HCT116 (cell line): ENCODE results near the gene NARS2. TPM values are rescaled to one million over a fixed set of nuclear protein-coding genes. Genes with fewer than 3 reads are reported as not detected.

Experiments used
- ATAC-seq: fragments of 200-7000 bp; cut with Tn5 transposase; 2 replicates; pipeline ENCODE4 v1.9.1; 2020; ENCODE audit warnings: mild to moderate bottlenecking, moderate library complexity
- BruUV-seq: library from RNA; stranded (reverse); fragments of 400-500 nt; replicated peaks from 2 replicates; lab custom pipeline; 2021; lab: Mats Ljungman, UMichigan
- CTCF ChIA-PET: fragments of 300-600 bp; sonication (Branson Sonifier 250); formaldehyde crosslinking; loops from one replicate; lab custom pipeline; 2021; ENCODE audit warnings: antibody characterized with exemption; lab: Charles Lee
- POLR2A ChIA-PET: fragments of 300-600, 350-600 bp; sonication (Branson Sonifier 250); formaldehyde crosslinking; loops from one replicate; lab custom pipeline; 2021; ENCODE audit warnings: antibody characterized with exemption; lab: Charles Lee
- RAD21 ChIA-PET, 2 experiments: fragments of 300-600 bp; sonication (Branson Sonifier 250); formaldehyde crosslinking; loops; one replicate each; lab custom pipeline; 2023; ENCODE audit warnings: low total read pairs in 2 of 2; ENCODE audit not compliant: uncharacterized antibody in 2 of 2, unreplicated experiment in 2 of 2, low non-redundant PET in 1 of 2; lab: Charles Lee
- DNase-seq: peaks from one replicate; pipeline ENCODE4 v3.0.0-alpha.2; 2010; ENCODE audit warnings: low read depth, low spot score
- H2AFZ ChIP-seq: fragments of 200-600 bp; shearing (Covaris generic), sonication (generic); 2 replicates; pipeline ENCODE4 v1.6.1; 2017; ENCODE audit warnings: low read depth, mixed run types, mixed read lengths, antibody characterized with exemption, low read length; ENCODE audit not compliant: poor library complexity, severe bottlenecking
- H3K27ac ChIP-seq: 2 replicates; pipeline ENCODE4 v1.5.1; 2012; ENCODE audit warnings: low read depth, low read length
- H3K27me3 ChIP-seq: fragments of 200-600 bp; sonication (generic); 2 replicates; pipeline ENCODE4 v1.6.1; 2016; ENCODE audit warnings: mixed run types, low read length, mixed read lengths; ENCODE audit not compliant: insufficient read depth
- H3K36me3 ChIP-seq, 2 experiments: fragments of 200-500 bp in 1 of 2; fragments of 200-600 bp in 1 of 2; sonication (Bioruptor generic) in 1 of 2; sonication (generic) in 1 of 2; 2 replicates each; pipeline versions ENCODE4 v1.5.1 to v1.6.1; 2014 to 2016; ENCODE audit warnings: low read length in 2 of 2, inconsistent platforms in 1 of 2, mixed read lengths in 1 of 2, mixed run types in 1 of 2; ENCODE audit not compliant: insufficient read depth in 2 of 2, control insufficient read depth in 1 of 2
- H3K4me1 ChIP-seq, 2 experiments: fragments of 200-600 bp in 1 of 2; sonication (generic) in 1 of 2; 2 replicates each; pipeline versions ENCODE4 v1.5.1 to v1.6.1; 2012 to 2017; ENCODE audit warnings: low read length in 2 of 2, inconsistent platforms in 1 of 2, mild to moderate bottlenecking in 1 of 2, mixed read lengths in 1 of 2, mixed run types in 1 of 2, moderate library complexity in 1 of 2; ENCODE audit not compliant: insufficient read depth in 2 of 2, control insufficient read depth in 1 of 2
- H3K4me2 ChIP-seq: fragments of 200-600 bp; sonication (generic); 2 replicates; pipeline ENCODE4 v1.6.1; 2017; ENCODE audit warnings: mixed run types, low read length, mixed read lengths
- H3K4me3 ChIP-seq, 2 experiments: fragments of 200-600 bp in 1 of 2; sonication (generic) in 1 of 2; replicated peaks in 1 of 2; 2 replicates each; pipeline ENCODE4 v1.5.1; 2011 to 2016; ENCODE audit warnings: low read length in 2 of 2, control low read depth in 1 of 2, low read depth in 1 of 2, mild to moderate bottlenecking in 1 of 2, mixed read lengths in 1 of 2, mixed run types in 1 of 2
- H3K79me2 ChIP-seq: fragments of 200-600 bp; sonication (generic); 2 replicates; pipeline ENCODE4 v1.6.1; 2017; ENCODE audit warnings: mild to moderate bottlenecking, mixed run types, low read length, moderate library complexity, mixed read lengths; ENCODE audit not compliant: insufficient read depth
- H3K9ac ChIP-seq: fragments of 200-600 bp; sonication (generic); 2 replicates; pipeline ENCODE4 v1.6.1; 2016; ENCODE audit warnings: low read length, mixed read lengths
- H3K9me2 ChIP-seq: fragments of 200-600 bp; sonication (generic), shearing (Covaris generic); 2 replicates; pipeline ENCODE4 v1.6.1; 2017; ENCODE audit warnings: mixed run types, mild to moderate bottlenecking, moderate library complexity; ENCODE audit not compliant: insufficient read depth
- H3K9me3 ChIP-seq, 2 experiments: fragments of 200-500 bp in 1 of 2; fragments of 200-600 bp in 1 of 2; sonication (Bioruptor generic) in 1 of 2; sonication (generic) in 1 of 2; 2 replicates each; pipeline ENCODE4 v1.6.1; 2014 to 2017; ENCODE audit warnings: low read length in 2 of 2, mixed read lengths in 2 of 2, inconsistent platforms in 1 of 2, low read depth in 1 of 2, mild to moderate bottlenecking in 1 of 2, mixed run types in 1 of 2, moderate library complexity in 1 of 2; ENCODE audit not compliant: control insufficient read depth in 1 of 2, insufficient read depth in 1 of 2
- H4K20me1 ChIP-seq: fragments of 200-600 bp; sonication (generic), shearing (Covaris generic); 2 replicates; pipeline ENCODE4 v1.6.1; 2017; ENCODE audit warnings: mixed run types, mild to moderate bottlenecking, moderate library complexity; ENCODE audit not compliant: insufficient read depth
- CBX3 ChIP-seq: IDR thresholded peaks from 2 replicates; pipeline ENCODE4 v1.6.1; 2012; ENCODE audit warnings: low read depth
- CEBPB ChIP-seq: IDR thresholded peaks from 2 replicates; pipeline ENCODE4 v1.6.1; 2012; ENCODE audit warnings: low read depth
- EGR1 ChIP-seq: IDR thresholded peaks from 2 replicates; pipeline ENCODE4 v1.6.1; 2012; ENCODE audit warnings: low read depth
- ELF1 ChIP-seq: IDR thresholded peaks from 2 replicates; pipeline ENCODE4 v1.6.1; 2012; ENCODE audit warnings: low read depth, borderline replicate concordance
- EZH2 ChIP-seq: fragments of 200-600 bp; sonication (generic); IDR thresholded peaks from 2 replicates; pipeline ENCODE4 v1.6.1; 2017; ENCODE audit warnings: antibody characterized with exemption, mixed run types
- EZH2phosphoT487 ChIP-seq: fragments of 200-600 bp; IDR thresholded peaks from 2 replicates; pipeline ENCODE4 v1.6.1; 2018; ENCODE audit warnings: antibody characterized with exemption, borderline replicate concordance
- FOSL1 ChIP-seq: IDR thresholded peaks from 2 replicates; pipeline ENCODE4 v1.6.1; 2012; ENCODE audit warnings: low read depth
- JUND ChIP-seq: IDR thresholded peaks from 2 replicates; pipeline ENCODE4 v1.6.1; 2012
- POLR2A ChIP-seq: IDR thresholded peaks from 2 replicates; pipeline ENCODE4 v1.7.0; 2011; ENCODE audit warnings: borderline replicate concordance; ENCODE audit not compliant: insufficient read depth, insufficient read length; ENCODE audit errors: extremely low read depth
- POLR2AphosphoS5 ChIP-seq: IDR thresholded peaks from 2 replicates; pipeline ENCODE4 v1.6.1; 2011; ENCODE audit warnings: mild to moderate bottlenecking, low read depth, low read length, moderate library complexity
- SP1 ChIP-seq: IDR thresholded peaks from 2 replicates; pipeline ENCODE4 v1.6.1; 2012; ENCODE audit warnings: low read depth
- SRF ChIP-seq: IDR thresholded peaks from 2 replicates; pipeline ENCODE4 v1.6.1; 2012; ENCODE audit warnings: low read depth
- TCF7L2 ChIP-seq: IDR thresholded peaks from 2 replicates; pipeline ENCODE4 v1.7.0; 2011; ENCODE audit warnings: borderline replicate concordance, inconsistent platforms; ENCODE audit not compliant: insufficient read depth, insufficient read length; ENCODE audit errors: extremely low read depth
- ZFX ChIP-seq: fragments of 450-650 bp; IDR thresholded peaks from 2 replicates; pipeline ENCODE4 v1.6.1; 2017
- ZNF274 ChIP-seq: fragments of 200-500 bp; sonication (Bioruptor generic); IDR thresholded peaks from 2 replicates; pipeline ENCODE4 v1.6.1; 2014; ENCODE audit warnings: mild to moderate bottlenecking, low read depth, low read length, inconsistent platforms
- intact Hi-C: fragments of 100-400 bp; cut with micrococcal nuclease; formaldehyde crosslinking; loops from 2 replicates; pipeline ENCODE4 v1.10.0; 2022
- total RNA-seq: library from RNA; stranded (reverse); gene quantifications from one replicate; pipeline ENCODE4 v1.2.1, GENCODE V29; 2021; ENCODE audit not compliant: unreplicated experiment
- TF ChIP-seq, protein P1 (sequence below): IDR thresholded peaks from 2 replicates; pipeline ENCODE4 v1.6.1; 2012
- TF ChIP-seq, protein P2 (sequence below): IDR thresholded peaks from 2 replicates; pipeline ENCODE4 v1.6.1; 2012; ENCODE audit warnings: low read depth
- TF ChIP-seq, protein P3 (sequence below): IDR thresholded peaks from 2 replicates; pipeline ENCODE4 v1.6.1; 2011; ENCODE audit warnings: mild to moderate bottlenecking, low read length, moderate library complexity; ENCODE audit not compliant: insufficient replicate concordance; ENCODE audit errors: extremely low read depth
- TF ChIP-seq, protein P4 (sequence below): IDR thresholded peaks from 2 replicates; pipeline ENCODE4 v1.6.1; 2012

NARS2 gene
- total RNA-seq, 1 experiment from 2014 or later: 26.0 TPM

DNA sequence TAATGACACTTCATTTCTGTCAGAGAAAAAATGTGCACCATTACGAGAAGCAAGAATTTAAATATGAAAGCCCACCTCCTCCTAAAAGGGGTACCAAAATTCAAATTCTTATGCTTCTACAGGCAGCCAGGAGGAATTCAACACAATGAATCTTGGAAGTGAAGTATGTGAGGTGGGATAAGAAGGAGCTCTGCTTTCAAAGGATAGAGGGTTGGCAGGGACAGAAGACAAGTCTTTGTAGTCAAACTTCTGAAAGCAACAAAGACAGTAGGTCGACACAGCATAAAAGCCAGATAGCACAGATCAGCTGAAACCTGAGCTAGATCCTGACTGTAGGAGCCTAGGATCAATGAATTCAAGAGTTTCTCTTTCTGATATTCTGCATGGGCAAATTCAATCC is 17.4 kb downstream of the NARS2 start:
- H3K9ac ChIP-seq: no peak overlapping the region
- H4K20me1 ChIP-seq: no peaks in the 10 kb centered on the region
- H3K4me1 ChIP-seq: peaks cover 0 to under 1% of the 10 kb centered on the region in 2 experiments; a peak in 1 of 4 replicates
- H3K9me2 ChIP-seq: no peaks in the 10 kb centered on the region
- BruUV-seq: no TSS peak
- no peak overlapping the region for H2AFZ ChIP-seq
- no peak overlapping the region for H3K4me3 ChIP-seq
- H3K27me3 ChIP-seq: no peaks in the 10 kb centered on the region
- ChIA-PET POLR2A (no interaction called here), CTCF (no interaction called here), RAD21 (no interaction called here)
- H3K9me3 ChIP-seq: no peaks in the 10 kb centered on the region
- H3K36me3 ChIP-seq: peaks cover 8 to 28% of the 10 kb centered on the region in 2 experiments; a peak in 2 of 4 replicates
- no peak for TF ChIP-seq ZNF274
- TF ChIP-seq, protein P1, sequence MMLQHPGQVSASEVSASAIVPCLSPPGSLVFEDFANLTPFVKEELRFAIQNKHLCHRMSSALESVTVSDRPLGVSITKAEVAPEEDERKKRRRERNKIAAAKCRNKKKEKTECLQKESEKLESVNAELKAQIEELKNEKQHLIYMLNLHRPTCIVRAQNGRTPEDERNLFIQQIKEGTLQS: no peak
- TF ChIP-seq POLR2AphosphoS5: no peak
- TF ChIP-seq CEBPB: no peak
- TF ChIP-seq SRF: no peak
- TF ChIP-seq, protein P2, sequence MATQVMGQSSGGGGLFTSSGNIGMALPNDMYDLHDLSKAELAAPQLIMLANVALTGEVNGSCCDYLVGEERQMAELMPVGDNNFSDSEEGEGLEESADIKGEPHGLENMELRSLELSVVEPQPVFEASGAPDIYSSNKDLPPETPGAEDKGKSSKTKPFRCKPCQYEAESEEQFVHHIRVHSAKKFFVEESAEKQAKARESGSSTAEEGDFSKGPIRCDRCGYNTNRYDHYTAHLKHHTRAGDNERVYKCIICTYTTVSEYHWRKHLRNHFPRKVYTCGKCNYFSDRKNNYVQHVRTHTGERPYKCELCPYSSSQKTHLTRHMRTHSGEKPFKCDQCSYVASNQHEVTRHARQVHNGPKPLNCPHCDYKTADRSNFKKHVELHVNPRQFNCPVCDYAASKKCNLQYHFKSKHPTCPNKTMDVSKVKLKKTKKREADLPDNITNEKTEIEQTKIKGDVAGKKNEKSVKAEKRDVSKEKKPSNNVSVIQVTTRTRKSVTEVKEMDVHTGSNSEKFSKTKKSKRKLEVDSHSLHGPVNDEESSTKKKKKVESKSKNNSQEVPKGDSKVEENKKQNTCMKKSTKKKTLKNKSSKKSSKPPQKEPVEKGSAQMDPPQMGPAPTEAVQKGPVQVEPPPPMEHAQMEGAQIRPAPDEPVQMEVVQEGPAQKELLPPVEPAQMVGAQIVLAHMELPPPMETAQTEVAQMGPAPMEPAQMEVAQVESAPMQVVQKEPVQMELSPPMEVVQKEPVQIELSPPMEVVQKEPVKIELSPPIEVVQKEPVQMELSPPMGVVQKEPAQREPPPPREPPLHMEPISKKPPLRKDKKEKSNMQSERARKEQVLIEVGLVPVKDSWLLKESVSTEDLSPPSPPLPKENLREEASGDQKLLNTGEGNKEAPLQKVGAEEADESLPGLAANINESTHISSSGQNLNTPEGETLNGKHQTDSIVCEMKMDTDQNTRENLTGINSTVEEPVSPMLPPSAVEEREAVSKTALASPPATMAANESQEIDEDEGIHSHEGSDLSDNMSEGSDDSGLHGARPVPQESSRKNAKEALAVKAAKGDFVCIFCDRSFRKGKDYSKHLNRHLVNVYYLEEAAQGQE: no peak
- TF ChIP-seq POLR2A: no peak
- no peak for TF ChIP-seq EZH2phosphoT487
- no peak for TF ChIP-seq JUND
- TF ChIP-seq ZFX: no peak
- no peak for TF ChIP-seq ELF1
- no peak for TF ChIP-seq SP1
- no peak for TF ChIP-seq FOSL1
- TF ChIP-seq EZH2: no peak
- TF ChIP-seq EGR1: no peak
- no peak for TF ChIP-seq CBX3
- TF ChIP-seq, protein P3, sequence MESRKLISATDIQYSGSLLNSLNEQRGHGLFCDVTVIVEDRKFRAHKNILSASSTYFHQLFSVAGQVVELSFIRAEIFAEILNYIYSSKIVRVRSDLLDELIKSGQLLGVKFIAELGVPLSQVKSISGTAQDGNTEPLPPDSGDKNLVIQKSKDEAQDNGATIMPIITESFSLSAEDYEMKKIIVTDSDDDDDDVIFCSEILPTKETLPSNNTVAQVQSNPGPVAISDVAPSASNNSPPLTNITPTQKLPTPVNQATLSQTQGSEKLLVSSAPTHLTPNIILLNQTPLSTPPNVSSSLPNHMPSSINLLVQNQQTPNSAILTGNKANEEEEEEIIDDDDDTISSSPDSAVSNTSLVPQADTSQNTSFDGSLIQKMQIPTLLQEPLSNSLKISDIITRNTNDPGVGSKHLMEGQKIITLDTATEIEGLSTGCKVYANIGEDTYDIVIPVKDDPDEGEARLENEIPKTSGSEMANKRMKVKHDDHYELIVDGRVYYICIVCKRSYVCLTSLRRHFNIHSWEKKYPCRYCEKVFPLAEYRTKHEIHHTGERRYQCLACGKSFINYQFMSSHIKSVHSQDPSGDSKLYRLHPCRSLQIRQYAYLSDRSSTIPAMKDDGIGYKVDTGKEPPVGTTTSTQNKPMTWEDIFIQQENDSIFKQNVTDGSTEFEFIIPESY: no peak
- TF ChIP-seq, protein P4, sequence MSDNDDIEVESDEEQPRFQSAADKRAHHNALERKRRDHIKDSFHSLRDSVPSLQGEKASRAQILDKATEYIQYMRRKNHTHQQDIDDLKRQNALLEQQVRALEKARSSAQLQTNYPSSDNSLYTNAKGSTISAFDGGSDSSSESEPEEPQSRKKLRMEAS: no peak
- no peak for TF ChIP-seq TCF7L2
- DNase-seq (no peak), ATAC-seq (no peak)
- no peak overlapping the region for H3K27ac ChIP-seq
- peaks cover 41% of the 10 kb centered on the region for H3K79me2 ChIP-seq
- no peak overlapping the region for H3K4me2 ChIP-seq
- intact Hi-C loops: no loop called here
